Spleen (tissue), 11 donors: Measurements from ENCODE around the gene SIPA1L3. TPM values are rescaled to one million over a fixed set of nuclear protein-coding genes. Genes with fewer than 3 reads are reported as not detected.
A peak's percentile ranks its signal among the peaks of the same experiment; 100 is the strongest.

Experiments
- DNase-seq: peaks from one replicate; pipeline ENCODE4 v3.0.0-alpha.2; 2020
- H3K27ac ChIP-seq, 8 donors: fragments of 200-600 bp; sonication (generic) in 7 of 8; 1 replicate in 4 of 8; 2 replicates in 4 of 8; pipeline versions ENCODE4 v1.5.0 to v1.8.0; 2016 to 2021; ENCODE audit warnings: inconsistent platforms in 4 of 8, mild to moderate bottlenecking in 4 of 8, moderate library complexity in 1 of 8
- H3K27me3 ChIP-seq, 7 donors: fragments of 200-600 bp; sonication (generic) in 6 of 7; replicated peaks in 1 of 7; 1 replicate in 4 of 7; 2 replicates in 3 of 7; pipeline versions ENCODE4 v1.5.0 to v1.8.0; 2016 to 2021; ENCODE audit warnings: inconsistent platforms in 3 of 7, mild to moderate bottlenecking in 1 of 7
- H3K36me3 ChIP-seq, 6 donors: fragments of 200-600 bp; sonication (generic) in 5 of 6; 1 replicate in 4 of 6; 2 replicates in 2 of 6; pipeline versions ENCODE4 v1.5.0 to v1.8.0; 2016 to 2021; ENCODE audit warnings: inconsistent platforms in 2 of 6
- H3K4me1 ChIP-seq, 6 donors: fragments of 200-600 bp; sonication (generic) in 5 of 6; 1 replicate in 3 of 6; 2 replicates in 3 of 6; pipeline versions ENCODE4 v1.5.0 to v1.8.0; 2016 to 2021; ENCODE audit warnings: inconsistent platforms in 3 of 6
- H3K4me3 ChIP-seq, 8 donors: fragments of 200-600 bp; sonication (generic) in 7 of 8; 1 replicate in 4 of 8; 2 replicates in 4 of 8; pipeline versions ENCODE4 v1.5.0 to v1.8.0; 2016 to 2021; ENCODE audit warnings: inconsistent platforms in 4 of 8, mild to moderate bottlenecking in 4 of 8, moderate library complexity in 2 of 8
- H3K9me3 ChIP-seq, 8 donors: fragments of 200-600 bp; sonication (generic) in 7 of 8; 1 replicate in 4 of 8; 2 replicates in 4 of 8; pipeline versions ENCODE4 v1.5.0 to v1.8.0; 2016 to 2021; ENCODE audit warnings: inconsistent platforms in 4 of 8
- CTCF ChIP-seq, 11 experiments: fragments of 200-600 bp in 7 of 11; fragments of 450-650 bp in 4 of 11; sonication (generic) in 4 of 11; IDR thresholded peaks in 8 of 11; conservative IDR thresholded peaks in 3 of 11; 1 replicate in 7 of 11; 2 replicates in 4 of 11; pipeline versions ENCODE4 v1.4.0 to v1.8.0; 2016 to 2021; ENCODE audit warnings: antibody characterized with exemption in 11 of 11, inconsistent platforms in 4 of 11, mild to moderate bottlenecking in 1 of 11
- POLR2A ChIP-seq, 3 donors: fragments of 450-650 bp; IDR thresholded peaks; one replicate each; pipeline ENCODE4 v1.5.1; 2017; ENCODE audit warnings: antibody characterized with exemption in 3 of 3, mild to moderate bottlenecking in 1 of 3
- POLR2AphosphoS5 ChIP-seq, 3 donors: sonication (generic); formaldehyde crosslinking; IDR thresholded peaks; one replicate each; pipeline ENCODE4 v1.5.1; 2017; ENCODE audit warnings: antibody characterized with exemption in 3 of 3
- WGBS, 5 donors: extraction: QIAGEN DNeasy Blood & Tissue Kit in 3 of 5; methylation state at CpG; one replicate each; pipeline versions ENCODE4 v1.1.5 to v1.1.7; 2013 to 2018; 5-methylcytosine and 5-hydroxymethylcytosine counted together
- intact Hi-C: fragments of 100-400 bp; cut with DNase I; formaldehyde crosslinking; loops from one replicate; pipeline ENCODE4 v1.15.0; 2023; ENCODE audit warnings: low total_unique reads
- polyA plus RNA-seq, 3 donors: library from polyadenylated mRNA; stranded (reverse); fragments of 200-250 nt; gene quantifications; one replicate each; pipeline ENCODE4 v1.2.1, GENCODE V29; 2013
- total RNA-seq, 7 donors: library from RNA; depleted of rRNA in 3 of 7; stranded (reverse); fragments of >200 nt in 3 of 7; fragmentation: NEBNext Ultra II Directional in 4 of 7; extraction: Animal tissue kit (Norgen Biotek cat#: 25700) in 4 of 7; gene quantifications; one replicate each; pipeline versions ENCODE4 v1.1.0 to v1.2.1, GENCODE V29; 2016 to 2021
- donor health status: healthy with polysubstance abuse.
- donor health status: DM: no; HTN: no; CAD: no; lungs with moderate emphysema.
- donor health status: DM: no; HTN: no; CAD: no.
- donor health status: Bipolar disorder and iron deficiency.
- donor health status: healthy.
- donor health status: DM: no; HTN: no; CAD: no.
- donor health status: DM: yes; HTN: yes; CAD: no.

The SIPA1L3 gene
- total and polyA plus RNA-seq, 10 donors = 5.4 to 62.6 (median 40.3) TPM

DNA sequence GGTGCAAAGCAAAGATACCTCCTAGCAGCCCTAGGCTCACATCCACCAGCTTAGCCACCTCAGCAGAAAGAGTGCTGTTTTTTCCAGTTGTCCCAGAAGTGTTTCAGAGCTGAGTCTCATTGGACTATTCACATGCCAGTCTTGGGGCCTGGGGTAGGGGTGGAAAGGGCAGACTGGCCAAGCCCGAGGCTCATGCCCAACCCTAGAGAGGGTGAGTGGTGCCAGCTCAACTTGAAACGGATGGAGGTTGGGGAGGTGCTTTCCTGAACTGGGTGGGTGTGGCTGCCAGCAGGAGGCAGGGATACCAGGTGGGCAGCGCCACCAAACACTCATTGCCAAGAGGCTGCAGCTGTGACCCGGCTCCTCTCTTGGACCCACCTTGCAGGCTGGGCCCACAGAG lies 200.1 kb downstream of the SIPA1L3 start:
- H3K36me3 ChIP-seq = peaks cover 0 to 100% (median 78%) of the 10 kb centered on the region in 6 donors
- no peak overlapping the region for H3K4me3 ChIP-seq
- WGBS, 5 donors = 74 to 94% (median 84%) methylated on average over 4 of the region's 4 CpGs
- H3K4me1 ChIP-seq = no peaks in the 10 kb centered on the region
- no peak for TF ChIP-seq CTCF (IDR thresholded peaks at IDR 0.05 in 8 of 11, conservative IDR thresholded peaks at IDR 0.05 in 3 of 11)
- no peak for TF ChIP-seq POLR2AphosphoS5 (IDR thresholded peaks at IDR 0.05)
- no peak for TF ChIP-seq POLR2A (IDR thresholded peaks at IDR 0.05)
- intact Hi-C loops = no loop called here
- no peak overlapping the region for H3K27ac ChIP-seq
- DNase-seq = no peak
- H3K9me3 ChIP-seq = no peaks in the 10 kb centered on the region
- H3K27me3 ChIP-seq = no peaks in the 10 kb centered on the region

DNA sequence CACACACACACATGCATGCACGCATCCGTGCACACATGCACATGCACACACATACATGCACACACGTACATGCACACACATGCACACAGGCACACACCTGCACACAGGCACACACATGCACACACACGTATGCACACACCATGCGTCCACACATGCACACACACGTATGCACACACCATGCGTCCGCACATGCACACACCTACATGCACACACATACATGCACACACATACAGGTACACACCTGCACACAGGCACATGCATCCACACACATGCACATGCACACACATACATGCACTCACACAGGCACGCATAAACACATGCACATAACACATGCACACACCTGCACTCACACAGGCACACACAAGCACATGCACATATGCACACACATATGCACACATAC lies 204.9 kb downstream of the SIPA1L3 start:
- Histone ChIP-seq H3K4me1 (peaks cover 0 to 12% (median 3%) of the 10 kb centered on the region in 6 donors), H3K4me3 (no peak overlapping the region), H3K27me3 (no peaks in the 10 kb centered on the region), H3K27ac (no peak overlapping the region), H3K36me3 (peaks cover 0 to 87% (median 64%) of the 10 kb centered on the region in 6 donors), H3K9me3 (no peaks in the 10 kb centered on the region)
- TF ChIP-seq POLR2A (IDR thresholded peaks at IDR 0.05) (no peak), POLR2AphosphoS5 (IDR thresholded peaks at IDR 0.05) (no peak), CTCF (IDR thresholded peaks at IDR 0.05 in 8 of 11, conservative IDR thresholded peaks at IDR 0.05 in 3 of 11) (no peak)
- 96 to 97% (median 97%) methylated on average over 9 of the region's 9 CpGs for WGBS, 5 donors
- no peak for DNase-seq
- intact Hi-C loops = no loop called here

GRCh38 chr19:38114651-38115050 lies 207.6 kb downstream of the SIPA1L3 start:
- no peak overlapping the region for H3K4me3 ChIP-seq
- H3K36me3 ChIP-seq = peaks cover 0 to 87% (median 56%) of the 10 kb centered on the region in 6 donors
- peaks cover 0 to 3% (median 0%) of the 10 kb centered on the region in 8 donors for H3K9me3 ChIP-seq
- H3K27ac ChIP-seq = no peak overlapping the region
- no peak for DNase-seq
- 87 to 97% (median 95%) methylated on average over 7 to 12 of the region's 12 CpGs for WGBS, 5 donors
- peaks cover 0 to 12% (median 3%) of the 10 kb centered on the region in 6 donors for H3K4me1 ChIP-seq
- peak in 1 of 3 donors; percentile 36 for TF ChIP-seq POLR2AphosphoS5 (IDR thresholded peaks at IDR 0.05)
- no peak for TF ChIP-seq POLR2A (IDR thresholded peaks at IDR 0.05)
- H3K27me3 ChIP-seq = no peaks in the 10 kb centered on the region
- intact Hi-C loops = no loop called here

GRCh38 chr19:38115271-38115802 lies 208.3 kb downstream of the SIPA1L3 start:
- DNase-seq = no peak
- TF ChIP-seq POLR2AphosphoS5 (IDR thresholded peaks at IDR 0.05) = no peak
- TF ChIP-seq POLR2A (IDR thresholded peaks at IDR 0.05) = no peak
- TF ChIP-seq CTCF (IDR thresholded peaks at IDR 0.05 in 8 of 11, conservative IDR thresholded peaks at IDR 0.05 in 3 of 11) = no peak
- intact Hi-C loops = no loop called here
- peaks cover 0 to 87% (median 57%) of the 10 kb centered on the region in 6 donors for H3K36me3 ChIP-seq
- peaks cover 0 to 12% (median 3%) of the 10 kb centered on the region in 6 donors for H3K4me1 ChIP-seq
- no peak overlapping the region for H3K4me3 ChIP-seq
- WGBS, 5 donors = 19 to 31% (median 24%) methylated on average over 4 of the region's 4 CpGs
- no peaks in the 10 kb centered on the region for H3K27me3 ChIP-seq
- H3K27ac ChIP-seq = peak overlapping the region in 1 of 8 donors; percentile 12
- peaks cover 0 to 4% (median 0%) of the 10 kb centered on the region in 8 donors for H3K9me3 ChIP-seq
